ENCODE data around the gene MCTP1.

MCTP1 gene

GRCh38 chr5:94746731-94747124, 538.2 kb downstream of the MCTP1 start:
- DNase-seq = peak; percentile 60

GRCh38 chr5:94745786-94746730, 538.8 kb downstream of the MCTP1 start:
- no peak for DNase-seq

- DNase-seq = no peak
These were observed 540.0 kb downstream of the MCTP1 start for GRCh38 chr5:94744906-94745305.

GRCh38 chr5:94742852-94743251, 542.0 kb downstream of the MCTP1 start:
- DNase-seq = no peak

- DNase-seq = no peak
These were observed 544.6 kb downstream of the MCTP1 start for GRCh38 chr5:94740286-94740685.

- no peak for DNase-seq
These were observed 548.4 kb downstream of the MCTP1 start for GRCh38 chr5:94736498-94736897.

GRCh38 chr5:94731471-94731870, 553.4 kb downstream of the MCTP1 start:
- DNase-seq = no peak

- no peak for DNase-seq
These were observed 559.8 kb downstream of the MCTP1 start for GRCh38 chr5:94725142-94725541.

- DNase-seq = no peak
These were observed 569.1 kb downstream of the MCTP1 start for GRCh38 chr5:94715768-94716167.

GRCh38 chr5:94711785-94712184, 573.1 kb downstream of the MCTP1 start:
- DNase-seq = no peak

- no peak for DNase-seq
These were observed 575.6 kb downstream of the MCTP1 start for GRCh38 chr5:94709277-94709676.

- peak; percentile 17 for DNase-seq
These were observed 577.5 kb downstream of the MCTP1 start for GRCh38 chr5:94707359-94707758.

- DNase-seq = no peak
These were observed 579.5 kb downstream of the MCTP1 start for GRCh38 chr5:94705427-94705826.

GRCh38 chr5:94702729-94703128, 582.2 kb downstream of the MCTP1 start:
- no peak for DNase-seq

GRCh38 chr5:94700592-94700991, 584.3 kb downstream of the MCTP1 start:
- DNase-seq = no peak

GRCh38 chr5:94699562-94699961, 585.3 kb downstream of the MCTP1 start:
- DNase-seq = no peak

GRCh38 chr5:94698197-94698596, 586.7 kb downstream of the MCTP1 start:
- DNase-seq = no peak

- no peak for DNase-seq
These were observed 590.2 kb downstream of the MCTP1 start for GRCh38 chr5:94694671-94695070.

- no peak for DNase-seq
These were observed 591.0 kb downstream of the MCTP1 start for GRCh38 chr5:94693845-94694370.

GRCh38 chr5:94693043-94693822, 591.7 kb downstream of the MCTP1 start:
- peak; percentile 77 for DNase-seq

- DNase-seq = no peak
These were observed 592.3 kb downstream of the MCTP1 start for GRCh38 chr5:94692581-94692980.

- no peak for DNase-seq
These were observed 592.9 kb downstream of the MCTP1 start for GRCh38 chr5:94691949-94692348.

- DNase-seq = no peak
These were observed 593.6 kb downstream of the MCTP1 start for GRCh38 chr5:94691291-94691690.

GRCh38 chr5:94690778-94691177, 594.1 kb downstream of the MCTP1 start:
- DNase-seq = no peak
